Measurements from ENCODE around the gene TUBG1.

DNA sequence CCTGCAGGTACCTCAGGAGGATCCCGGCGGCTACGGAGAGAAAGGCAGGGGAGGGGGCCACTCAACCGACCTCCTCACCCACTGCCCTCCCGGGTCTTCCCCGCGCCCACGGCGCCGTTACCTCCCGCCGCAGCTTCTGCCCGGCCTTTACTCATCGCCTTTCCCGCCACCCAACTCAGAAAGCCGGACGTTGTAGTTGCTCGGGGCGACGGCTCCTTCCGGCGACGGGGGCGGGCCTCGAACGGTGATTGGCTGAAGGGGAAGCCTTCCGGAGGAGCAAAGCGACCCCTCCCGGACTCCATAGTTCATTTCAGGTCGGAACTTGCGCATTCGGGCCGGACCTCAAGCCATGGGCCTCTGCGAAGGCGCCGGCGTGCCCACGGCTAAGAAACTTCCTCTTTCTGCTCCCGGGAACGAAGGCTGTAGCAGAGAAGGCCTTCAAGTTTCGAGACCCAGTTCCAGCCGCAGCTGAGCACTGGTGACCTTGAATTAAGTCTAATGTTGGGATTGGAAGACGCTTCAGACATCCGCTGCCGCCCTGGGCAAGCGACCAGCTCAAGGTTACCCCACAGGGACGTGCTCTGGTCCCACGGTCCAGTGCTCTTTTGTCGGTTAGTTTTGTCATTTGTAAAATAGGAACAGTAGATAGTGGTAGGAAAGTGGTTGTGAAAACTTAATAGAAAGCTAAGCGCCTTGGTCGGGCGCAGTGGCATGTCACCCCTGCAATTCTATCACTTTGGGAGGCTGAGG lies 31.8 kb upstream of the TUBG1 start, which contains the start of gene PSMC3IP:
- TF ChIP-seq, protein P1, sequence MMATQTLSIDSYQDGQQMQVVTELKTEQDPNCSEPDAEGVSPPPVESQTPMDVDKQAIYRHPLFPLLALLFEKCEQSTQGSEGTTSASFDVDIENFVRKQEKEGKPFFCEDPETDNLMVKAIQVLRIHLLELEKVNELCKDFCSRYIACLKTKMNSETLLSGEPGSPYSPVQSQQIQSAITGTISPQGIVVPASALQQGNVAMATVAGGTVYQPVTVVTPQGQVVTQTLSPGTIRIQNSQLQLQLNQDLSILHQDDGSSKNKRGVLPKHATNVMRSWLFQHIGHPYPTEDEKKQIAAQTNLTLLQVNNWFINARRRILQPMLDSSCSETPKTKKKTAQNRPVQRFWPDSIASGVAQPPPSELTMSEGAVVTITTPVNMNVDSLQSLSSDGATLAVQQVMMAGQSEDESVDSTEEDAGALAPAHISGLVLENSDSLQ (IDR thresholded peaks at IDR 0.05), result no peak; the same call in 1 of the 2 replicates
- TF ChIP-seq NFRKB (IDR thresholded peaks at IDR 0.05), result no peak
- TF ChIP-seq LEF1 (IDR thresholded peaks at IDR 0.05; ENCODE audit: borderline replicate concordance), result no peak; the same call in 1 of the 2 replicates
- TF ChIP-seq SUZ12 (IDR thresholded peaks at IDR 0.05), result no peak
- no peak for TF ChIP-seq FOXK2 (IDR thresholded peaks at IDR 0.05)
- TF ChIP-seq FOXM1 (IDR thresholded peaks at IDR 0.05; ENCODE audit: borderline replicate concordance), result no peak
- no peak for TF ChIP-seq BHLHE40 (IDR thresholded peaks at IDR 0.05; ENCODE audit: borderline replicate concordance)
- no peak for TF ChIP-seq SP1 (IDR thresholded peaks at IDR 0.05)
- TF ChIP-seq L3MBTL2 (conservative IDR thresholded peaks at IDR 0.05), result peak; percentile 61
- 0 out of 2 replicates have a peak, but pooled peaks have one; percentile 49 for TF ChIP-seq ELF4 (IDR thresholded peaks at IDR 0.05)
